Measurements from ENCODE around the gene ANKRD36C.
"Not testable (repeated sequence)": the region's sequence is repeated elsewhere in the genome, so short reads cannot be mapped to it uniquely, and the experiment has no call there.

DNA sequence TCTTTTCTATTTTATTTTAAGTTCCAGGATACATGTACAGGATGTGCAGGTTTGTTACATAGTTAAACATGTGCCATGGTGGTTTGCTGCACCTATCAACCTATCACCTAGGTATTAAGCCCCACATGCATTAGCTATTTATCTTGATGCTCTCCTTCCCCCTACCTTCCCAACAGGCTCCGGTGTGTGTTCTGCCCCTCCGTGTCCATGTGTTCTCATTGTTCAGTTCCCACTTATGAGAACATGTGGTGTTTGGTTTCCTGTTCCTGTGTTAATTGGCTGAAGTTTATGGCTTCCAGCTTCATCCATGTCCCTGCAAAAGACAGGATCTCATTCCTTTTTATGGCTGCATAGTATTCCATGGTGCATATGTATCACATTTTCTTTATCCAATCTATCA is 174.1 kb downstream of the ANKRD36C start:
- not testable (repeated sequence) for TF ChIP-seq POLR2A (IDR thresholded peaks at IDR 0.05; ENCODE audit: low read depth, low read length); SPI1 (IDR thresholded peaks at IDR 0.05; ENCODE audit: low read depth, low read length); POLR2AphosphoS5 (IDR thresholded peaks at IDR 0.05; ENCODE audit: low read depth, low read length); PAX5 (IDR thresholded peaks at IDR 0.05; ENCODE audit: insufficient read depth, low read length, severe bottlenecking)
